D721Med (cell line): ENCODE results near the gene STIP1.

Source experiments
- DNase-seq: peaks from one replicate; pipeline ENCODE4 v3.0.0; 2011; ENCODE audit warnings: low spot score; ENCODE audit not compliant: insufficient read length
- FAIRE-seq: peaks from 2 replicates; lab custom pipeline; 2011; peaks lifted over from hg19 to GRCh38; lab: Jason Lieb, UNC
- TF ChIP-seq, protein P1 (sequence below): IDR thresholded peaks from 2 replicates; pipeline ENCODE4 v1.5.1; 2012; ENCODE audit warnings: mild to moderate bottlenecking, control low read depth; ENCODE audit not compliant: insufficient read depth; ENCODE audit errors: missing control alignments

The STIP1 gene

GRCh38 chr11:64186492-64187165 is 658 bp downstream of the STIP1 start:
- DNase-seq, result no peak
- no peak for FAIRE-seq

DNA sequence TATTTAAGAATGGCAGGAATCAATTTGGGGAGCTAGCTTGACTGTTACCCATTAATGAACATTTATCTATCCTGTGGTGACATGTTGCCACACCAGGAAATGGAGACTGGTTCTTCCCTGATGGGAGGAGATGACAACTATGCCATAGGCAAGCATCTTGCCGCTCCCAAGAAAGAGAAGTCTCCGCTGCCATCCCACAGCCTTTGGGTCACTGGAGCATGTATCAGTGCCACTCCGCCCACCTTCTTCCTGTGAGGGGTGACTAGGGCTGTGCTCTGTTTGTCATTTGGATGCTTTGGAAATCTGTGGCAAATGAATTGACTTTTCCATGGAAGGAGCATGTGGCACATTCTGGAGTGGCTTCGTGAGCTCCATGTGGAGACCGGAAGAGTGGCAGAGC is 6.5 kb downstream of the STIP1 start:
- DNase-seq, result no peak
- TF ChIP-seq, protein P1, sequence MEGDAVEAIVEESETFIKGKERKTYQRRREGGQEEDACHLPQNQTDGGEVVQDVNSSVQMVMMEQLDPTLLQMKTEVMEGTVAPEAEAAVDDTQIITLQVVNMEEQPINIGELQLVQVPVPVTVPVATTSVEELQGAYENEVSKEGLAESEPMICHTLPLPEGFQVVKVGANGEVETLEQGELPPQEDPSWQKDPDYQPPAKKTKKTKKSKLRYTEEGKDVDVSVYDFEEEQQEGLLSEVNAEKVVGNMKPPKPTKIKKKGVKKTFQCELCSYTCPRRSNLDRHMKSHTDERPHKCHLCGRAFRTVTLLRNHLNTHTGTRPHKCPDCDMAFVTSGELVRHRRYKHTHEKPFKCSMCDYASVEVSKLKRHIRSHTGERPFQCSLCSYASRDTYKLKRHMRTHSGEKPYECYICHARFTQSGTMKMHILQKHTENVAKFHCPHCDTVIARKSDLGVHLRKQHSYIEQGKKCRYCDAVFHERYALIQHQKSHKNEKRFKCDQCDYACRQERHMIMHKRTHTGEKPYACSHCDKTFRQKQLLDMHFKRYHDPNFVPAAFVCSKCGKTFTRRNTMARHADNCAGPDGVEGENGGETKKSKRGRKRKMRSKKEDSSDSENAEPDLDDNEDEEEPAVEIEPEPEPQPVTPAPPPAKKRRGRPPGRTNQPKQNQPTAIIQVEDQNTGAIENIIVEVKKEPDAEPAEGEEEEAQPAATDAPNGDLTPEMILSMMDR, result no peak
- no peak for FAIRE-seq

More at GRCh38 chr11:64186492-64187165, 658 bp downstream of the STIP1 start:
- TF ChIP-seq, protein P1, result no peak

GRCh38 chr11:64196626-64197025 is 10.7 kb downstream of the STIP1 start:
- TF ChIP-seq, protein P1, result no peak
- DNase-seq (no peak), FAIRE-seq (no peak)

GRCh38 chr11:64198511-64198910 is 12.5 kb downstream of the STIP1 start:
- FAIRE-seq (no peak), DNase-seq (no peak)
- TF ChIP-seq, protein P1, result no peak

- FAIRE-seq (no peak), DNase-seq (no peak)
- TF ChIP-seq, protein P1, result no peak
Observed at GRCh38 chr11:64201543-64201942, 15.6 kb downstream of the STIP1 start.

DNA sequence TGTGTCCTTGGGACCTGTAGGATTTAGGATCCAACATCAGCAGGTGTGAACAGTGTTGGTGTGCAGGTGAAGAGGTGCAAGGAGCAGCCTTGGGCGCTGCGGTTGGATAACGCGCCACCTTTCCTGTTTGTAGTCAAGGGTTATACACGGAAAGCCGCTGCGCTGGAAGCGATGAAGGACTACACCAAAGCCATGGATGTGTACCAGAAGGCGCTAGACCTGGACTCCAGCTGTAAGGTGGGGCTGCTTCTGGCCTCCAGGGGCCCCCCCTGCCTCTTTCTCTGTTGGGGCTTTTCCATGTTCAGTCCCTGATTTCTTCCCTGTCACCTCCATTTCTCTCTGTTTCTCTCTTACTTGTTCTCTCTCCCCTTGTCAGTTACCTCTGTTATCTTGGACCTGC is 17.0 kb downstream of the STIP1 start:
- TF ChIP-seq, protein P1, result no peak
- DNase-seq (no peak), FAIRE-seq (no peak)

GRCh38 chr11:64203421-64204079 is 17.6 kb downstream of the STIP1 start:
- DNase-seq (no peak), FAIRE-seq (no peak)
- TF ChIP-seq, protein P1, result no peak
